ENCODE results near the gene ABCA1. TPM values are rescaled to one million over a fixed set of nuclear protein-coding genes. Genes with fewer than 3 reads are reported as not detected.

The ABCA1 gene
- total RNA-seq, 1 donor from 2014 or later = 21.9 TPM

- DNase-seq (ENCODE audit: low read depth) = no peak
- H3K36me3 ChIP-seq (ENCODE audit: control insufficient read depth, insufficient read depth, low read length) = no peaks in the 10 kb centered on the region
- no peaks in the 10 kb centered on the region for H3K27me3 ChIP-seq (ENCODE audit: control insufficient read depth, insufficient read depth, low read length)
- H3K4me3 ChIP-seq (ENCODE audit: low read depth, low read length) = peak overlapping the region; percentile 82
- TF ChIP-seq CTCF (IDR thresholded peaks at IDR 0.05; ENCODE audit: insufficient read depth, low read length, poor library complexity, severe bottlenecking) = no peak
Measured at GRCh38 chr9:104746798-104747197, 181.2 kb downstream of the ABCA1 start.

- Histone ChIP-seq H3K36me3 (ENCODE audit: control insufficient read depth, insufficient read depth, low read length) (no peaks in the 10 kb centered on the region), H3K27me3 (ENCODE audit: control insufficient read depth, insufficient read depth, low read length) (no peaks in the 10 kb centered on the region), H3K4me3 (ENCODE audit: low read depth, low read length) (no peak overlapping the region)
- no peak for DNase-seq (ENCODE audit: low read depth)
- TF ChIP-seq CTCF (IDR thresholded peaks at IDR 0.05; ENCODE audit: insufficient read depth, low read length, poor library complexity, severe bottlenecking) = no peak
Measured at GRCh38 chr9:104746285-104746684, 181.7 kb downstream of the ABCA1 start.

- no peaks in the 10 kb centered on the region for H3K27me3 ChIP-seq (ENCODE audit: control insufficient read depth, insufficient read depth, low read length)
- TF ChIP-seq CTCF (IDR thresholded peaks at IDR 0.05; ENCODE audit: insufficient read depth, low read length, poor library complexity, severe bottlenecking) = no peak
- no peak for DNase-seq (ENCODE audit: low read depth)
- no peaks in the 10 kb centered on the region for H3K36me3 ChIP-seq (ENCODE audit: control insufficient read depth, insufficient read depth, low read length)
- H3K4me3 ChIP-seq (ENCODE audit: low read depth, low read length) = no peak overlapping the region
Measured at GRCh38 chr9:104745852-104746251, 182.1 kb downstream of the ABCA1 start.

- DNase-seq (ENCODE audit: low read depth) = no peak
- Histone ChIP-seq H3K36me3 (ENCODE audit: control insufficient read depth, insufficient read depth, low read length) (no peaks in the 10 kb centered on the region), H3K4me3 (ENCODE audit: low read depth, low read length) (no peak overlapping the region), H3K27me3 (ENCODE audit: control insufficient read depth, insufficient read depth, low read length) (no peaks in the 10 kb centered on the region)
- peak; percentile 57 for TF ChIP-seq CTCF (IDR thresholded peaks at IDR 0.05; ENCODE audit: insufficient read depth, low read length, poor library complexity, severe bottlenecking)
Measured at GRCh38 chr9:104743376-104743985, 184.5 kb downstream of the ABCA1 start.

GRCh38 chr9:104740621-104741020 is 187.3 kb downstream of the ABCA1 start:
- no peak for TF ChIP-seq CTCF (IDR thresholded peaks at IDR 0.05; ENCODE audit: insufficient read depth, low read length, poor library complexity, severe bottlenecking)
- Histone ChIP-seq H3K4me3 (ENCODE audit: low read depth, low read length) (no peak overlapping the region), H3K36me3 (ENCODE audit: control insufficient read depth, insufficient read depth, low read length) (no peaks in the 10 kb centered on the region), H3K27me3 (ENCODE audit: control insufficient read depth, insufficient read depth, low read length) (no peaks in the 10 kb centered on the region)
- DNase-seq (ENCODE audit: low read depth) = no peak

- TF ChIP-seq CTCF (IDR thresholded peaks at IDR 0.05; ENCODE audit: insufficient read depth, low read length, poor library complexity, severe bottlenecking) = no peak
Measured at GRCh38 chr9:104738452-104738851, 189.5 kb downstream of the ABCA1 start.

More at GRCh38 chr9:104738452-104738851, 189.5 kb downstream of the ABCA1 start:
- H3K36me3 ChIP-seq (ENCODE audit: control insufficient read depth, insufficient read depth, low read length) = no peaks in the 10 kb centered on the region
- no peaks in the 10 kb centered on the region for H3K27me3 ChIP-seq (ENCODE audit: control insufficient read depth, insufficient read depth, low read length)
- DNase-seq (ENCODE audit: low read depth) = no peak
- H3K4me3 ChIP-seq (ENCODE audit: low read depth, low read length) = no peak overlapping the region

All from kidney epithelial cell (primary cell).